Gastroesophageal sphincter (tissue), 3 donors: ENCODE results near the gene CADM1.
A peak's percentile ranks its signal among the peaks of the same experiment; 100 is the strongest.

Experiments used
- EP300 ChIP-seq: sonication (generic); formaldehyde crosslinking; IDR thresholded peaks from one replicate; pipeline ENCODE4 v1.6.1; 2017; ENCODE audit warnings: antibody characterized with exemption, mild to moderate bottlenecking
- POLR2A ChIP-seq, 2 donors: fragments of 450-650 bp; IDR thresholded peaks; one replicate each; pipeline ENCODE4 v1.6.1; 2017; ENCODE audit warnings: antibody characterized with exemption in 2 of 2, mild to moderate bottlenecking in 2 of 2, moderate library complexity in 1 of 2
- TF ChIP-seq, protein P1 (sequence below), 4 experiments: fragments of 200-600 bp in 2 of 4; fragments of 450-650 bp in 2 of 4; sonication (generic) in 1 of 4; IDR thresholded peaks; one replicate each; pipeline ENCODE4 v1.5.1; 2017 to 2019; ENCODE audit warnings: antibody characterized with exemption in 4 of 4, mild to moderate bottlenecking in 2 of 4, moderate library complexity in 2 of 4

DNA sequence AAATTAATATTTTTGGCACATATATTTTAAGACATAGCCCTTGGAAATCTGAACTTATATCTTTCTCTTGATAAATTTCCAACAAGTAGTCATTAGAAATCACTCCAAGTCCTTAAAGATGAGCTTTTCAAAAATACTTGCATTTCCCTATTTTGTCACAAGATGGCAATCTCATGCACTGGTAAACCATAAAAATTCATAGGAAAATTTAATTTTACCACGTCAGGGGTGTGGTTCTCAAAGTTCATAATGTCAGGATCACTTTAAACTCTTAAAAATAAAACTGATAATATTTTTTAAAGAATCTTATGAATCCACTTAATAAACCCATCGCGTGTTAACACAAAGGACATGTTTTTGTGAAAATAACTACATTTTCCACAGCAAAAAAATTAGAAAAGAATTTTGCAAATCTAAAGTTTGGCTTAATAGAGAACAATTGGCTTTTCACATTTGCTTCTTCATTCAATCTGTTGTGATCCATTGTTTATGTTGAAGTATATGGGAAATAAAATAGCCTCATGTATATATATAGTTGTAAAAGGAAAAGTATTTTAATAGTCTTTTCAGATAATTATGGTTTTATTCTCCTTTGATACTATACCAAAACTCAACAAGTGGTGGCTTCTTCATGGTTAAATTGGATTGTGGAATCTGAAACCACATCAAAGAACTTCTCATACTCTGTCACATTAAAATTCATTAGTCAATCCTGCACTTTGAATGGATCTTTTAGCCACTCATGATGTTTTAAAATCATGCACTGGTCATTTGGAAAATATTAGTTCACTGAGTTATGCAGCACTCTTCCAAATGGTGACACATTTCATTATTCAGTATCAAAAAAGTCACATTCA lies 169.1 kb downstream of the CADM1 start:
- TF ChIP-seq, protein P1, sequence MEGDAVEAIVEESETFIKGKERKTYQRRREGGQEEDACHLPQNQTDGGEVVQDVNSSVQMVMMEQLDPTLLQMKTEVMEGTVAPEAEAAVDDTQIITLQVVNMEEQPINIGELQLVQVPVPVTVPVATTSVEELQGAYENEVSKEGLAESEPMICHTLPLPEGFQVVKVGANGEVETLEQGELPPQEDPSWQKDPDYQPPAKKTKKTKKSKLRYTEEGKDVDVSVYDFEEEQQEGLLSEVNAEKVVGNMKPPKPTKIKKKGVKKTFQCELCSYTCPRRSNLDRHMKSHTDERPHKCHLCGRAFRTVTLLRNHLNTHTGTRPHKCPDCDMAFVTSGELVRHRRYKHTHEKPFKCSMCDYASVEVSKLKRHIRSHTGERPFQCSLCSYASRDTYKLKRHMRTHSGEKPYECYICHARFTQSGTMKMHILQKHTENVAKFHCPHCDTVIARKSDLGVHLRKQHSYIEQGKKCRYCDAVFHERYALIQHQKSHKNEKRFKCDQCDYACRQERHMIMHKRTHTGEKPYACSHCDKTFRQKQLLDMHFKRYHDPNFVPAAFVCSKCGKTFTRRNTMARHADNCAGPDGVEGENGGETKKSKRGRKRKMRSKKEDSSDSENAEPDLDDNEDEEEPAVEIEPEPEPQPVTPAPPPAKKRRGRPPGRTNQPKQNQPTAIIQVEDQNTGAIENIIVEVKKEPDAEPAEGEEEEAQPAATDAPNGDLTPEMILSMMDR (IDR thresholded peaks at IDR 0.05), result peak; percentile 64 to 75 (median 67)
- TF ChIP-seq EP300, result no peak
- TF ChIP-seq POLR2A (IDR thresholded peaks at IDR 0.05), result no peak
